ENCODE results near the gene CHAF1A. TPM values are rescaled to one million over a fixed set of nuclear protein-coding genes. Genes with fewer than 3 reads are reported as not detected.

The CHAF1A gene
- polyA plus RNA-seq, 1 donor from 2014 or later, result 9.4 TPM

DNA sequence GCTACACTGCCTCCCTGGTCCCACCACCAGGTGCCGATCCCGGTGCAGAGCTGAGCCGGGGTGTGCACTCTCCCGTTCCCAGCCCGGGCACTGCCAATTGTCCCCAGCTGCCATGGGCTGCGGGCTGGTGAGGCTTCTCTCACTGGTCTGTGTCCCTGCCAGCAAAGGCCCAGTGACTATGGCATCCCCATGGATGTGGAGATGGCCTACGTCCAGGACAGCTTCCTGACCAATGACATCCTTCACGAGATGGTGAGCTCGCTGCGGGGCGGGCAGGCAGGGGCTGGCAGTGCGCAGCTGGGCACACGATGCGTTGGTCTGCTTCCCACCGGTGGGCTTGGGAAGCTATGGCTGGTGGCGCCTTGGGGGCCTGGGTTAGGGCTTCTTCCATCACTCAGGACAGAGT, 44.5 kb upstream of the CHAF1A start:
- Histone ChIP-seq H4K20me1 (ENCODE audit: insufficient read depth) (no peaks in the 10 kb centered on the region), H3K4me2 (ENCODE audit: low read length) (no peak overlapping the region), H3K36me3 (ENCODE audit: insufficient read depth, low read length) (no peaks in the 10 kb centered on the region), H3K79me2 (replicated peaks; ENCODE audit: insufficient read depth, low read length) (no peaks in the 10 kb centered on the region), H3K27me3 (ENCODE audit: insufficient read depth, low read depth, low read length) (no peaks in the 10 kb centered on the region), H3K27ac (ENCODE audit: low read length) (no peak overlapping the region), H3K9ac (ENCODE audit: low read length) (no peak overlapping the region), H3K9me2 (ENCODE audit: insufficient read depth, low read length) (no peaks in the 10 kb centered on the region), H2AFZ (ENCODE audit: low read depth, low read length) (no peak overlapping the region), H3K4me3 (ENCODE audit: low read length) (no peak overlapping the region), H3F3A (ENCODE audit: insufficient read depth, low read length, poor library complexity, severe bottlenecking) (no peaks in the 10 kb centered on the region), H3K9me3 (ENCODE audit: low read length) (no peaks in the 10 kb centered on the region)
- no peak for TF ChIP-seq CTCF (IDR thresholded peaks at IDR 0.05; ENCODE audit: poor library complexity, severe bottlenecking)
- TF ChIP-seq, protein P1, sequence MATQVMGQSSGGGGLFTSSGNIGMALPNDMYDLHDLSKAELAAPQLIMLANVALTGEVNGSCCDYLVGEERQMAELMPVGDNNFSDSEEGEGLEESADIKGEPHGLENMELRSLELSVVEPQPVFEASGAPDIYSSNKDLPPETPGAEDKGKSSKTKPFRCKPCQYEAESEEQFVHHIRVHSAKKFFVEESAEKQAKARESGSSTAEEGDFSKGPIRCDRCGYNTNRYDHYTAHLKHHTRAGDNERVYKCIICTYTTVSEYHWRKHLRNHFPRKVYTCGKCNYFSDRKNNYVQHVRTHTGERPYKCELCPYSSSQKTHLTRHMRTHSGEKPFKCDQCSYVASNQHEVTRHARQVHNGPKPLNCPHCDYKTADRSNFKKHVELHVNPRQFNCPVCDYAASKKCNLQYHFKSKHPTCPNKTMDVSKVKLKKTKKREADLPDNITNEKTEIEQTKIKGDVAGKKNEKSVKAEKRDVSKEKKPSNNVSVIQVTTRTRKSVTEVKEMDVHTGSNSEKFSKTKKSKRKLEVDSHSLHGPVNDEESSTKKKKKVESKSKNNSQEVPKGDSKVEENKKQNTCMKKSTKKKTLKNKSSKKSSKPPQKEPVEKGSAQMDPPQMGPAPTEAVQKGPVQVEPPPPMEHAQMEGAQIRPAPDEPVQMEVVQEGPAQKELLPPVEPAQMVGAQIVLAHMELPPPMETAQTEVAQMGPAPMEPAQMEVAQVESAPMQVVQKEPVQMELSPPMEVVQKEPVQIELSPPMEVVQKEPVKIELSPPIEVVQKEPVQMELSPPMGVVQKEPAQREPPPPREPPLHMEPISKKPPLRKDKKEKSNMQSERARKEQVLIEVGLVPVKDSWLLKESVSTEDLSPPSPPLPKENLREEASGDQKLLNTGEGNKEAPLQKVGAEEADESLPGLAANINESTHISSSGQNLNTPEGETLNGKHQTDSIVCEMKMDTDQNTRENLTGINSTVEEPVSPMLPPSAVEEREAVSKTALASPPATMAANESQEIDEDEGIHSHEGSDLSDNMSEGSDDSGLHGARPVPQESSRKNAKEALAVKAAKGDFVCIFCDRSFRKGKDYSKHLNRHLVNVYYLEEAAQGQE (IDR thresholded peaks at IDR 0.05; ENCODE audit: borderline replicate concordance), result no peak
- TF ChIP-seq EZH2 (IDR thresholded peaks at IDR 0.05; ENCODE audit: borderline replicate concordance, insufficient read depth, low read length, poor library complexity, severe bottlenecking), result no peak
- no peak for TF ChIP-seq MXI1 (conservative IDR thresholded peaks at IDR 0.05; ENCODE audit: poor library complexity, severe bottlenecking)
- no peak for TF ChIP-seq RAD21 (conservative IDR thresholded peaks at IDR 0.05)
- no peak for TF ChIP-seq POLR2AphosphoS5 (IDR thresholded peaks at IDR 0.05)
- no peak for TF ChIP-seq TAF1 (IDR thresholded peaks at IDR 0.05; ENCODE audit: low read depth)
- no peak for TF ChIP-seq EP300 (conservative IDR thresholded peaks at IDR 0.05; ENCODE audit: poor library complexity, severe bottlenecking)
- no peak for TF ChIP-seq SMC3 (conservative IDR thresholded peaks at IDR 0.05; ENCODE audit: poor library complexity)

GRCh38 chr19:4358709-4359626, 43.5 kb upstream of the CHAF1A start:
- no peaks in the 10 kb centered on the region for H3K9me3 ChIP-seq (ENCODE audit: low read length)
- H2AFZ ChIP-seq (ENCODE audit: low read depth, low read length), result no peak overlapping the region
- no peaks in the 10 kb centered on the region for H3K36me3 ChIP-seq (ENCODE audit: insufficient read depth, low read length)
- H3K9ac ChIP-seq (ENCODE audit: low read length), result no peak overlapping the region
- H3K4me3 ChIP-seq (ENCODE audit: low read length), result no peak overlapping the region
- H3K27ac ChIP-seq (ENCODE audit: low read length), result no peak overlapping the region
- H3K27me3 ChIP-seq (ENCODE audit: insufficient read depth, low read depth, low read length), result no peaks in the 10 kb centered on the region
- no peaks in the 10 kb centered on the region for H4K20me1 ChIP-seq (ENCODE audit: insufficient read depth)
- TF ChIP-seq MXI1 (conservative IDR thresholded peaks at IDR 0.05; ENCODE audit: poor library complexity, severe bottlenecking), result no peak
- TF ChIP-seq EZH2 (IDR thresholded peaks at IDR 0.05; ENCODE audit: borderline replicate concordance, insufficient read depth, low read length, poor library complexity, severe bottlenecking), result no peak
- no peak for TF ChIP-seq RAD21 (conservative IDR thresholded peaks at IDR 0.05)
- no peak for TF ChIP-seq CTCF (IDR thresholded peaks at IDR 0.05; ENCODE audit: poor library complexity, severe bottlenecking)
- TF ChIP-seq, protein P1 (IDR thresholded peaks at IDR 0.05; ENCODE audit: borderline replicate concordance), result no peak
- no peak for TF ChIP-seq TAF1 (IDR thresholded peaks at IDR 0.05; ENCODE audit: low read depth)
- TF ChIP-seq EP300 (conservative IDR thresholded peaks at IDR 0.05; ENCODE audit: poor library complexity, severe bottlenecking), result no peak
- no peak overlapping the region for H3K4me2 ChIP-seq (ENCODE audit: low read length)
- H3K79me2 ChIP-seq (replicated peaks; ENCODE audit: insufficient read depth, low read length), result no peaks in the 10 kb centered on the region
- no peaks in the 10 kb centered on the region for H3F3A ChIP-seq (ENCODE audit: insufficient read depth, low read length, poor library complexity, severe bottlenecking)
- H3K9me2 ChIP-seq (ENCODE audit: insufficient read depth, low read length), result no peaks in the 10 kb centered on the region
